ENCODE data around the gene CLASP1. TPM values are rescaled to one million over a fixed set of nuclear protein-coding genes. Genes with fewer than 3 reads are reported as not detected.
A peak's percentile ranks its signal among the peaks of the same experiment; 100 is the strongest.

Gene CLASP1
- total and polyA plus RNA-seq, 5 donors from 2014 or later, result 8.7 to 72.1 (median 12.2) TPM

DNA sequence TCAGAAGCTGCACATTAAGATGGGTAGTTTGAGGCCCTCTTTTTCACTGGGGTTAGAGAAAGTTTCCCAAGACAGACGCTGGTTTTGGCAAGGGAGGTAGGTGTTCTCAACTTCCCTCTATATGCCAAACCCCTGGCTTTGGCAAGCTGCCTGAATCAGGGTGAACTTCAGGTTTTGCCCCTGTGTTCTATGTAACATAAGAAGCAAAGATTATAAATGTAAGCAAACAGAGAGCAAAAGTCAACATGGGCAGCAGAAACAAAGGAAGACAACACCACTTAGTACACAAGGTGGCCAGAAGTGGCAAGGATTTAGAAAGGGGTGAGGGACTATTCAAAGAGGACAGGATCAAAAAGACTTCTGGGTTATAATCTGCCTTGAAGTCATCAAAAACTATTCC, 293.8 kb downstream of the CLASP1 start:
- ATAC-seq (ENCODE audit: low read depth in 2 of 2), result no peak
- H3K4me1 Mint-ChIP-seq, result peaks cover 0 to 6% (median 2%) of the 10 kb centered on the region in 4 donors
- peaks cover 74% of the 10 kb centered on the region for H3K36me3 ChIP-seq (ENCODE audit: control insufficient read depth, insufficient read depth, low read length)
- H3K27ac Mint-ChIP-seq, result peak overlapping the region in 2 of 3 donors; percentile 28 to 79
- H3K4me3 Mint-ChIP-seq, result no peak overlapping the region
- H3K27ac ChIP-seq (ENCODE audit: insufficient read depth, low read length, poor library complexity, severe bottlenecking), result no peak overlapping the region
- DNase-seq, result no peak
- no peaks in the 10 kb centered on the region for H3K9me3 Mint-ChIP-seq
- H3K27me3 Mint-ChIP-seq, result no peaks in the 10 kb centered on the region
- no peak overlapping the region for H3K4me3 ChIP-seq (ENCODE audit: low read depth, low read length)
- H3K4me1 ChIP-seq (ENCODE audit: control insufficient read depth, insufficient read depth, low read length, poor library complexity, severe bottlenecking), result no peaks in the 10 kb centered on the region
- H3K36me3 Mint-ChIP-seq, result peaks cover 34% of the 10 kb centered on the region
- no peaks in the 10 kb centered on the region for H3K27me3 ChIP-seq (ENCODE audit: control insufficient read depth, insufficient read depth, low read length)
- H3K9me3 ChIP-seq (ENCODE audit: control insufficient read depth in 2 of 2, low read length in 2 of 2), result no peaks in the 10 kb centered on the region

GRCh38 chr2:121351521-121352318, 297.5 kb downstream of the CLASP1 start:
- Mint-ChIP-seq H3K4me3 (no peak overlapping the region), H3K27ac (no peak overlapping the region), H3K36me3 (peaks cover 53% of the 10 kb centered on the region), H3K4me1 (peaks cover 0 to 2% (median 0%) of the 10 kb centered on the region in 4 donors), H3K27me3 (no peaks in the 10 kb centered on the region), H3K9me3 (no peaks in the 10 kb centered on the region)
- Histone ChIP-seq H3K9me3 (ENCODE audit: control insufficient read depth in 2 of 2, low read length in 2 of 2) (no peaks in the 10 kb centered on the region), H3K36me3 (ENCODE audit: control insufficient read depth, insufficient read depth, low read length) (peaks cover 82% of the 10 kb centered on the region), H3K4me1 (ENCODE audit: control insufficient read depth, insufficient read depth, low read length, poor library complexity, severe bottlenecking) (no peaks in the 10 kb centered on the region), H3K4me3 (ENCODE audit: low read depth, low read length) (no peak overlapping the region), H3K27me3 (ENCODE audit: control insufficient read depth, insufficient read depth, low read length) (no peaks in the 10 kb centered on the region), H3K27ac (ENCODE audit: insufficient read depth, low read length, poor library complexity, severe bottlenecking) (no peak overlapping the region)
- ATAC-seq (ENCODE audit: low read depth in 2 of 2) (no peak), DNase-seq (no peak)

- Mint-ChIP-seq H3K27ac (no peak overlapping the region), H3K9me3 (no peaks in the 10 kb centered on the region), H3K36me3 (peaks cover 57% of the 10 kb centered on the region), H3K4me1 (peaks cover 0 to 2% (median 0%) of the 10 kb centered on the region in 4 donors), H3K27me3 (no peaks in the 10 kb centered on the region), H3K4me3 (peak overlapping the region in 1 of 4 donors; percentile 64)
- H3K36me3 ChIP-seq (ENCODE audit: control insufficient read depth, insufficient read depth, low read length), result peaks cover 89% of the 10 kb centered on the region
- DNase-seq (no peak), ATAC-seq (ENCODE audit: low read depth in 2 of 2) (no peak)
- no peaks in the 10 kb centered on the region for H3K4me1 ChIP-seq (ENCODE audit: control insufficient read depth, insufficient read depth, low read length, poor library complexity, severe bottlenecking)
- no peak overlapping the region for H3K4me3 ChIP-seq (ENCODE audit: low read depth, low read length)
- H3K27ac ChIP-seq (ENCODE audit: insufficient read depth, low read length, poor library complexity, severe bottlenecking), result no peak overlapping the region
- no peaks in the 10 kb centered on the region for H3K9me3 ChIP-seq (ENCODE audit: control insufficient read depth in 2 of 2, low read length in 2 of 2)
- no peaks in the 10 kb centered on the region for H3K27me3 ChIP-seq (ENCODE audit: control insufficient read depth, insufficient read depth, low read length)
Measured at GRCh38 chr2:121350890-121351289, 298.4 kb downstream of the CLASP1 start.

GRCh38 chr2:121350402-121350775, 298.9 kb downstream of the CLASP1 start:
- Mint-ChIP-seq H3K9me3 (peaks cover 0 to under 1% (median 0%) of the 10 kb centered on the region in 7 donors), H3K27me3 (no peaks in the 10 kb centered on the region), H3K4me3 (no peak overlapping the region), H3K27ac (no peak overlapping the region), H3K4me1 (no peaks in the 10 kb centered on the region), H3K36me3 (peaks cover 56% of the 10 kb centered on the region)
- no peaks in the 10 kb centered on the region for H3K9me3 ChIP-seq (ENCODE audit: control insufficient read depth in 2 of 2, low read length in 2 of 2)
- H3K4me1 ChIP-seq (ENCODE audit: control insufficient read depth, insufficient read depth, low read length, poor library complexity, severe bottlenecking), result no peaks in the 10 kb centered on the region
- peaks cover 90% of the 10 kb centered on the region for H3K36me3 ChIP-seq (ENCODE audit: control insufficient read depth, insufficient read depth, low read length)
- ATAC-seq (ENCODE audit: low read depth in 2 of 2) (no peak), DNase-seq (no peak)
- H3K4me3 ChIP-seq (ENCODE audit: low read depth, low read length), result no peak overlapping the region
- no peak overlapping the region for H3K27ac ChIP-seq (ENCODE audit: insufficient read depth, low read length, poor library complexity, severe bottlenecking)
- H3K27me3 ChIP-seq (ENCODE audit: control insufficient read depth, insufficient read depth, low read length), result no peaks in the 10 kb centered on the region

- Histone ChIP-seq H3K4me1 (ENCODE audit: control insufficient read depth, insufficient read depth, low read length, poor library complexity, severe bottlenecking) (no peaks in the 10 kb centered on the region), H3K36me3 (ENCODE audit: control insufficient read depth, insufficient read depth, low read length) (peaks cover 89% of the 10 kb centered on the region), H3K4me3 (ENCODE audit: low read depth, low read length) (no peak overlapping the region), H3K9me3 (ENCODE audit: control insufficient read depth in 2 of 2, low read length in 2 of 2) (no peaks in the 10 kb centered on the region), H3K27ac (ENCODE audit: insufficient read depth, low read length, poor library complexity, severe bottlenecking) (no peak overlapping the region), H3K27me3 (ENCODE audit: control insufficient read depth, insufficient read depth, low read length) (no peaks in the 10 kb centered on the region)
- Mint-ChIP-seq H3K9me3 (peaks cover 0 to 2% (median 0%) of the 10 kb centered on the region in 7 donors), H3K4me1 (no peaks in the 10 kb centered on the region), H3K36me3 (peaks cover 55% of the 10 kb centered on the region), H3K27ac (no peak overlapping the region), H3K4me3 (no peak overlapping the region), H3K27me3 (no peaks in the 10 kb centered on the region)
- no peak for DNase-seq
- no peak for ATAC-seq (ENCODE audit: low read depth in 2 of 2)
Measured at GRCh38 chr2:121349721-121350401, 299.4 kb downstream of the CLASP1 start.

DNA sequence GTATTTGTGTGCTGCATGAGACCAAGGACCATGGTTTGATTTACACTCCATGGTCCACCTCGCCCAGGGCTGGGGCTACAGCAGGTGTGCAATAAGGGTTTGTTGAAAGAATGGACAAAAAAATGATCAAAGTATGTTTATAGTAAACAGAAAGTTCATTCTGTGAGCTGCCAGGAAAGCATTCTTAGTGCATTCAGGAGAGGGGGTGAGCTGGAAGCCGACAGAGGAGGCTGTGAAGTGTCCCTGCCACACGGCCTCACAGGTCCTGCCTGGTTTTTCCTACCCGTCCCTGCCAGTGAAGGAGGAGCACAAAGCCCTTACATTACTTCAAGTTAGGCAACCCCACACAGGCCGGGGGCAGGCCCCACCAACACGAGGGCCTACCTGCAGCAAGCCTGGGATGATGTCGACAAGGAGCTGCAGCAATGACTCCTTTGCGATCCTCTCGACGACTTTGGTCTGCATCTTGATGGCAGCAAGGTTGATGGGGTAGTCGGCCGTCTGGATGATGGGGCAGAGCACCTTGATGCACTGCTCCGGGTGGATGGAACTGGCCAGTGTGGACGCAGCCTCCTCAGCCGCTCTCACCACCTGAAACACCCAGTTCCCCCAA, 301.0 kb downstream of the CLASP1 start:
- peaks cover 83% of the 10 kb centered on the region for H3K36me3 ChIP-seq (ENCODE audit: control insufficient read depth, insufficient read depth, low read length)
- no peak overlapping the region for H3K27ac ChIP-seq (ENCODE audit: insufficient read depth, low read length, poor library complexity, severe bottlenecking)
- Mint-ChIP-seq H3K27me3 (no peaks in the 10 kb centered on the region), H3K4me3 (no peak overlapping the region), H3K4me1 (no peaks in the 10 kb centered on the region), H3K9me3 (peaks cover 0 to 2% (median 0%) of the 10 kb centered on the region in 7 donors), H3K27ac (peak overlapping the region in 1 of 3 donors; percentile 36), H3K36me3 (peaks cover 52% of the 10 kb centered on the region)
- H3K4me1 ChIP-seq (ENCODE audit: control insufficient read depth, insufficient read depth, low read length, poor library complexity, severe bottlenecking), result no peaks in the 10 kb centered on the region
- ATAC-seq (ENCODE audit: low read depth in 2 of 2) (no peak), DNase-seq (no peak)
- no peaks in the 10 kb centered on the region for H3K27me3 ChIP-seq (ENCODE audit: control insufficient read depth, insufficient read depth, low read length)
- H3K9me3 ChIP-seq (ENCODE audit: control insufficient read depth in 2 of 2, low read length in 2 of 2), result no peaks in the 10 kb centered on the region
- H3K4me3 ChIP-seq (ENCODE audit: low read depth, low read length), result no peak overlapping the region

- no peaks in the 10 kb centered on the region for H3K9me3 ChIP-seq (ENCODE audit: control insufficient read depth in 2 of 2, low read length in 2 of 2)
- no peak overlapping the region for H3K27ac ChIP-seq (ENCODE audit: insufficient read depth, low read length, poor library complexity, severe bottlenecking)
- H3K4me1 ChIP-seq (ENCODE audit: control insufficient read depth, insufficient read depth, low read length, poor library complexity, severe bottlenecking), result no peaks in the 10 kb centered on the region
- Mint-ChIP-seq H3K27me3 (no peaks in the 10 kb centered on the region), H3K9me3 (peaks cover 0 to 2% (median 0%) of the 10 kb centered on the region in 7 donors), H3K4me1 (no peaks in the 10 kb centered on the region), H3K27ac (no peak overlapping the region), H3K4me3 (no peak overlapping the region), H3K36me3 (peaks cover 62% of the 10 kb centered on the region)
- no peaks in the 10 kb centered on the region for H3K27me3 ChIP-seq (ENCODE audit: control insufficient read depth, insufficient read depth, low read length)
- DNase-seq (no peak), ATAC-seq (ENCODE audit: low read depth in 2 of 2) (no peak)
- no peak overlapping the region for H3K4me3 ChIP-seq (ENCODE audit: low read depth, low read length)
- H3K36me3 ChIP-seq (ENCODE audit: control insufficient read depth, insufficient read depth, low read length), result peaks cover 79% of the 10 kb centered on the region
Measured at GRCh38 chr2:121346859-121347258, 302.4 kb downstream of the CLASP1 start.

Data from CD4-positive, CD25-positive, alpha-beta regulatory T cell (primary cell).